CD4-positive, alpha-beta T cell treated with Interferon gamma for 1 hour (primary cell): ENCODE measurements around the gene WNT4.

Experiments
- DNase-seq: peaks from one replicate; pipeline ENCODE4 v3.0.0-alpha.2; 2020

The WNT4 gene

DNA sequence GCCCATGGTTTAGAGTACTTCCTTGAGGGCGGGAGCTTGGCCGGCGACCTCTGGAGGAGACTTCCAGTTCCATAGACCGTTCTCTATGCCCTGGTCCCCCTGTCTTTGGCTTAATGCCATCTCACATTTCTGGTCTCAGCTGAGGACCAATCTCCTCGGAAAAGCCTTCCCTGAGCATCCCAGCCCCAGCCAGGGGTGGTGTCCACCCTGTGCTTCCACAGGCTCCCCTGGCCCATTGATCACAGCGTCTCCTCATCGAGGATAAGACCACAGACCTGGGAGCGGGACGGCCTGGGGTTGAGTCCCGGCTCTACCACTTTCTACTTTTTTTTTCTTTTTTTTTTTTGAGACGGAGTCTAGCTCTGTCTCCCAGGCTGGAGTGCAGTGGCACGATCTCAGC, 14.5 kb downstream of the WNT4 start:
- no peak for DNase-seq

DNA sequence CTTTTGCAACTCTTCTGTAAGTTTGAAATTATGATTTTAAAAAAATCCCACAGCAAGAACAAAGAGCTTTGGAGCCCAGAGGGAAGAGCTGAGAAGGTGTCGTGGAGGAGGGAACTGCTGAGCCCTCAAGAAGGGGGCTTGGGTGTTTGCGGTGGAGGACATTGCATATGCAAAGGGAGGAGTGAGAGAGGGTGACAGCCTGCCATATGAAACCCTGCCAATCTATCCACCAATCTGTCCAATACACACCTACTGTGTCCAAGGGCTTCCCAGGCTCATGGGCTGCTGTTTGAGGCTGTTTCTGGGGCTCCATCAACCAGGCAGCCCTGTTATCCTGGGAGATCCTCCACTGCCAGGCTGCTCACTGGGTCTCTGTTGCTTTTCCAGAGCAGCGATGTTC, 15.2 kb downstream of the WNT4 start:
- DNase-seq = no peak

DNA sequence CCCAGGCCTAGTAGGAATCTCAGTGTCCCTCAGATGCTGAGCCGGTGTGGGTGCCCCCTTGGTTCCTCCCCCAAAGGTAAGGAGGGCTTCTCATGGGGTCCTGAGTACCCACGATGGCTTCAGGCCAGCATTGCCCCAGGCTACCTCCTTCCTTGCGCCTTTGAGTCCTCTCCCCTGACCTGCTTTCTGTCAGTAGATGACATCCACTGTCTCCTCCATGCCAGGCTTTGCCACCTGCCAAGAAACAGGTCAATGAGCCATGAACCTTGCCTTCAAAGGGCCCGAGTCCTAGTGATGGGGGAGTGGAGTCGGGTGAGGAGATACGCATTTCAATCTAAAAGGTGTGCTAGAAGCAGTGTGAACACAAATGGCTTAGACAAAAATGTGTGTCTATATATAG, 15.6 kb downstream of the WNT4 start:
- DNase-seq = no peak

DNA sequence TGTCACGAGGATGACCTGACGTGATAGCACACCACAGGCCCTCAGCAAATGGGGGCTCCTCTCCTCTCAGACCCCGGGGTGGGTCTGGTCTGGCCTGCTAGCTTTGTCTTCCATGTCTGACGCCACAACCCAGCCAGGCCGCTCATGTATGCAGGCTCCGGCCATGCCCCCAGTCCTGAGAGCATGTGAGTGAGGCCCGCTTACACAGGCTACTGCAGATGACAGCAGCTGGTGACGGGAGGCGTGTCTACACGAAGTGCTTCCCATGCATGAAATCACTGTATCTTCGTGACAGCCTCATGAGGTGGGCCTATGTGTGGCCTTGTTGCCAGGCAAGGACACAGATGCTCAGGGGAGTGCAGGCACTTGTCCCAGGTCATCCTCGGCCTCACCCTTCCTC, 16.4 kb downstream of the WNT4 start:
- DNase-seq = no peak

DNA sequence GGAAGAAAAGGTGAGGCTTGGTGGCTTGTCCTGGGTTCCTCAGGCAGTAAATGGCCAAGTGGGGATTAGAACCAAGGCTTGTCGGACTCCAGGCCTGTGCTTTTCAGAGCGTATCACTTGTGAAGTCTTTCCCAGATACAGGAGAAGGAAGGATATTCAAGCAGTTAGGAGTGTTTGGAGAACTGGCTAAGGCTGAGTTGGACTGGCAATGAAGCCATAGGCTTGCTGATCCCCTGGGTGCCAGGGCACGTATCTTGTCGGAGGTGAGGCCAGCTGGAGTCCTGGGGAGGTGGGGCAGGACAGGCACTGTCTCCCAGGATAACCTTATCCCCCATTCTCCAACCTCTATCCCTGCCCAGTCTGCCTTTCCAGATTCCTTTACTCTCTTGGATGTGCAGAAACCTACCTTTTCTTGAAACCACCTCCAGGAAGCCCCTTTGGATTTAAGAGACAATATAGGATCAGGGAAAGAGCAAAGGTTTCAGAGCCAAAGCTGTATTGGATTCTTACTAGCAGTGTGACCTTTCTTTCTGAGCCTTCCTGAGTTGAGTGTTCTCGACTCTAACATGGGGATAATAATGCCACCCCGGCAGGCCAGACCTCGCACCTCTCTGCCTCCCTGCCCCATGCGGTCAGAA, 18.2 kb downstream of the WNT4 start:
- DNase-seq = no peak

DNA sequence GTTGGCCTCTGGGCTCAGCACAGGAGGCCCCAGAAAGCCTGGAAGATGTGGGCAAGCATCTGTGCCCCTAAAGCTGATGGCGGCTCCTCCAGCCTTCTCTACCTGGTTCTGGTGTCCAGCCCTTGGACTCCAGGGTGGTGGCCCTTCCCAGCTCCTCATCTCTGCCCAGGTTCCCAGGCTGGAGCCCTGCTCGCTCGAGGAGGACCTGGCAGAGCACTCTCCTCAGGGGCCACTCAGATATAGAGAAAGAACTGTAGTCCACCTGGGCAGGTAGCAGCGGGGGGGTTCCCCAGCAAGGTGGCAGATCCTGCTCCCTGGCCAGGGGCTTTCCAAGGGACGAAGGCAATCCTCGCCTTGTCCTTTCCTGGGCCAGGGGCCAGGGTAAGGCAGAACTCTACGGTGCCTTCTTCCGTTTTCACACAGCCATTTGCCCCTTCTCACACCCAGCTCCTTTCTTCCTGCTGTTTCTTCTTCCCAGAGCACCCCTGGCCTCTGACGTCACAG, 18.9 kb downstream of the WNT4 start:
- DNase-seq = no peak

DNA sequence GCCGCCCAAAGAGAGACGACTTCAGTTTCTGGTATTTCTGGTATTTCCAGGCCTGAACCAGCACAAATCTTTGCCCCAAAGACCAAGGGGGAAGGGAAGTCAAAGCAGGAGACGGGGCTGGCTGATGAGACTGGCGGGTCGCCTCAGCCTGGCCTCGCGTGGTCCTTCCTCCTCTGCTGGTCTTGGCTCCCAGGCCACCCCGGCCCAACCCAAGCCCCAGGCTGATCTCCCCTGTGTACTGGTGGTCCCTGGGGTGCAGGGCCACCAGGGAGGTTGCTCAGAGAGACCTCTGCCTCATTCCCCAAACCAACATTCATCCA, 19.9 kb downstream of the WNT4 start:
- no peak for DNase-seq

DNA sequence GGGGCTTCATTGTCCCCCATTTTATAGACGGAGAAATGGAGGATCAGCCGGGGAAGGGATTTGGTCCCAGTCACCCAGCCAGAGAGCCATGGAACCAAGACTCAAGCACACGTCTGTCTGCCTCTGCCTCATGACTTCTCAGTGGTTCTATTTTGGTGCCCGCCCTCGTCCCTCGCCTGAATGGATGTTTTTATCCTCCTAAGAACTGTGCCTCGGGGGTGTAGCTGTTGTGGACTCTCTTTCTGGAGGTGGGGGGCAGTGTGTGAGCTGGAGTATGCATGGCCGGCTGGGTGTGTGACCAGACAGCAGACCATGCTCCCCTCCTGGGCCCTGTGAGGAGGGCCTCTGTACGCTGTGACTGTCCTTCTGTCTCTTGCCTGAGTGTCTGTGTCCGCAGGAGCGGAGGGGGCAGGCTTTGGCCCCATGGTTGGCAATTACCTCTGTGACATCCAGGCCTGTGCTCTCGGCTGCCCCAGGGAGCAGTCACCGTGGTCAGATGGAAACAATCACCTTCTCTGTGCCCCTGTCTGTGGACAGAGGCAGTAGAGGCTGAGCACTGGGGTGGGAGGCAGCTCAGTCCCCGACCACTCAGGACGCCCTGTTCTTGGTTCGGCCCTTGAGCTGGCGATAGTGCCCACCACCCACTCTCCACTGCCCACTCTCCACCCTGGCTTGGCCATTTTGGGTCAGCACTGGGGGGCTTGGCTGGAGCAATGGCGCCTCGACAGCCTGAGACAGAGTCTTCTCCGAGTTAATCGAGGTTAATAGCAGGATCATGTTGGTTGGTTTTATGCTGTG, 20.4 kb downstream of the WNT4 start:
- DNase-seq = no peak

DNA sequence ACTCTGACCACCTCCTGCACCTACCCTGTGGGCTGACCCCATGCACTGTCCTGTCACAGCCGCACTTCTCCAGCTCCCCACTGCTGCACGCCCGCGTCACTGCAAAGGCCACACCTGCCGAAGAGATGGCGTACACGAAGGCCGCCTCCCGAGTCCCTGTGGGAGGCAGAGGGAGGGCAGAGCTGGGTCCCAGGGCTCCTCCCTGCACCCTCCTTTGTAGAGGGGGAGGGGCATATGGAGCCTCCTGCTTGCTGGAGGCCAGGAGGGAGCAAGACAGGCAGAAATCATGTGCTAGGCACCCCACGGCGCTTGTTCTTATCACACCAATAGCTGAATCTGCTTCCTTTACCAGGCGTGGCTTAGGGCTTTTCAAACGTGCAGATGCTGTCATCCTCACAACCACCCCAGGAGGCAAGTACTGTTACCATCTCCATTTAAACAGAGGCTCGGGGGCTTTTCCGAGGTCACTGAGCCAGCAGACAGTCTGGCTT, 21.4 kb downstream of the WNT4 start:
- DNase-seq = no peak

DNA sequence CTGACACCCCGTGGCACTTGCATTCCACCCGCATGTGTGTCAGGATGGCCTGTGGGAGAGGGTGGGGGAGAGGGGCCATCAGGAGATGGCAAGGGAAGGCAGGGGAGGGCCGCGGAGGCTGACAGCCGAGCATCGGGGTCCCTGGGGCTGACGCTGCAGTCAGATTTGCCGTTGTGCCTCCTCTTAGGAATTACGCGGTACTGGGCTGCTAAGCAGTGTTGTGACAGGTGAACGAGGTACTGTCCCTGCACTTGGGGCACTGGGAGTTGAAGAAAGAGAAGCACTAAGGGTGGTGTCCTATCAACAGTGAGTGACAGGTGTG, 22.5 kb downstream of the WNT4 start:
- no peak for DNase-seq

DNA sequence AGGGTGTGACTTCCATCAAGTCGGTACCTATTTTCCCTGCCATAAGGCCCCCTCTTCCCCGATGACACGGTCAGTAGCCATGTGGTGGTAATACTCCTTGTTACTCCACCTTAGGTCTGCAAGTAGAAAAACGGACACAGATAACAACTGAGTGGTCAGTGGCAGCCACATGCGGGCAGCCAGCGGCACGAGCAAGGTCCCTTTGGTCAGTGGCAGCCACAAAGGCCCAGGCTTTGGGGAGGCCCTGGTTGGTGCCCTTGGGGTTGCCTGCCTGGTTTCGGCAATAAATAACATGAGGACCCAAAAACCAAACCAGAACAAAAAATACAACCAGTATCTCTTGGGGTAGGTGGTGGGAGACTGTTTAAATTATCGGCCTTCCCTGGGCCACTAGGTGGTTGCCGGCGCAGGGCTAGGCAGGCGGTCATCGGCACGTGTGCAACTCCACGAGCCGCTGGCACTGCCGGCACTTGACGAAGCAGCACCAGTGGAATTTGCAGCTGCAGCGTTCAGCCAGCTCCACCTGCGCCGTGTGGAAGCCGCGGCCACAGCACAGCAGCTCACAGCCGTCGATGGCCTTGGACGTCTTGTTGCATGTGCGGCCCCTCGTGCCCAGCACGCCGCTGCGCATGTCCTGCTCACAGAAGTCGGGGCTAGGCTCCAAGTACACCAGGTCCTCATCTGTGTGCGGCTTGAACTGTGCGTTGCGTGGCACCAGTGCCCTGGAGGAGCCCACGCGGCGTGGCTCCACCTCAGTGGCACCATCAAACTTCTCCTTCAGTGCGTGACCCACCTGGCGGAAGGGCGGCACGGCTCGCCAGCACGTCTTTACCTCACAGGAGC, 23.1 kb downstream of the WNT4 start:
- DNase-seq = no peak

DNA sequence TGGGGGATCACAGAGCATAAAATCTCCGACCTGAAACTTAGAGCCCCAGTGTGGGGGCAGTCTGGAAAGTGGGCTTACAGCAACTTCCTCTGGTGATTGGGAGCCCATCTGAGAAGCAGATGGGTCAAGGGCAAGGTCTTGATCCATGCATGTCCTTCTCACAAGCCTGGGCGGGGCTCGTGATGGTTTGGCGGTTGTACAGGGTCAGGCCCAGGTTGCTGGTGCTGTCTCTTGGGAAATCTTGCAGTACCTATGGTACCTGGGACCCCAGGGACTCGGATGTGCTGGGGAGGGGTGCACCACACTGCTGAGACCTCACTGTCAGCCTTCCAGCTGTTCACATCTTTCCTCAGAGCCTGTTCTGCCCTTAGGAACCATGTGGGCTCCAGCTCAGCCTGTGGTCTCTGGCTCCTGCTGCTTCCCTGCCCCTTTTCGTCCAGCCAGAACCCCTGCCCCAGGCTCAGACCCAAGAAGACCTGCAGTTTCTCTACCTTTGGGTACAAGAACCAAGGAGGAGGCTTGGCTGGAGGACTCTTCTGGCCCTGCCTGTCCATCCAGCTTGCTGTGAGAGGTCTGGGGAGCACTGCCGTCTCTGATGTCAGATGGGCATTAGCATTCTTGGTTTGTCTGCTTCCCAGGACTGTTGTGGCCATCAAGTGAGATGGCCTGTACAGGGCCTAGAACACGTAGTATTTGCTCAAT, 24.5 kb downstream of the WNT4 start:
- DNase-seq = no peak

DNA sequence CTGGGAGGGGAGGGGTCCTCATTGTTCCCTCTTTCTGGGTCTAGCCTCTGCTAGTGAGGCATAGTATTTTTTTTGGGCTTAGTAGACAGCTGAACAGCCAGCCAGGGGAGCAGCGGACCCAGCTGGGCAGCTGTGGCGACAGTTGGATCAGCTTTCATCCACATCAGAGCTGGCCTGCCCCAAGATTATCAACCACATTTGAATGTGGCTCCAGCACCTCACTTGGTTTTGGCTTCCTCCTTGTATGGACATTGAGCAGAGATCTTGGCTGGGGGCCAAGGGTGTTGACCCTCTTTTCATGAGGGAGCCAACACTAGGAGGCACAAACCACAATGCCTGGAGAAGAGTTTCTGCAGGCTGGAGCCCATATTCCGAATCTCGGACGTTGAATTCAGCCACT, 25.0 kb downstream of the WNT4 start:
- no peak for DNase-seq

DNA sequence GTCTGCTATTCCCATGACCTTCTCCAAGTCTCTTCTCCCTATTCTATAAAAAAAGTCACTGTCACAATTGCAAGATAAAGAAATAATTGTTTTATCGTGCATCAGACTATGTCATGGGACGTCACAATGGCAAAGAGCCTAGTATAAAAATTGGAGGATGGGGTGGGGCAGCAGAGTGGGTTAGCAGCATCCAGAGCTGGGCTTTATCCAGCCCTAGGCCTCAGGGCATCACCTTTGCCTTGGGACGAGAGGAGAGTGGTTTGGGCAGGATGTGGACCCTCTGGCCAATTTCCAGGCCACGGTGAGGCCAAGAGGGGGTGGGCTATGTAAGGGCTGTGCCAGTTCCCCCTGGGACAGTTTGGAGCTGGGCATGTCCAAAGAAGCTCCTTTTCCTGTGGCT, 25.7 kb downstream of the WNT4 start:
- no peak for DNase-seq

DNA sequence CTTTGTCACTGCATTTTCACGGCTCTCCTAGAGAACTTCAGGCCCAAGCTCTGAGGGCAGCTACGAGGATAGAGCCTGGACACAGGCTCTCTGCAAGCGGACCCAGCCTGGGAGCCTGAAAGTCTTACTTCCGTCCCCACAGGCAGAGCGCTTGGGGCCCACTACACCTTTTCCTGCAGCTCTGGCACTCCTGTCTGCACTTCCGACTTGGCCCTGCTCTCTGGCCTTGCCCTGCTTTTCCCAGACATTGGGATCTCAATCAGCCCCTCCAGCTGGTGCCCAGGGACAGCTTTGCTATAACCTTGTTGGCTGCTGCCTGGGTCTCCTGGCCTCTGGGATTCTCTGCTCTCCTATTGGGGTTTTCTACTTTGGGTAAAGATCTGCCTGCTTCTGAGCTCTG, 27.6 kb downstream of the WNT4 start:
- no peak for DNase-seq

DNA sequence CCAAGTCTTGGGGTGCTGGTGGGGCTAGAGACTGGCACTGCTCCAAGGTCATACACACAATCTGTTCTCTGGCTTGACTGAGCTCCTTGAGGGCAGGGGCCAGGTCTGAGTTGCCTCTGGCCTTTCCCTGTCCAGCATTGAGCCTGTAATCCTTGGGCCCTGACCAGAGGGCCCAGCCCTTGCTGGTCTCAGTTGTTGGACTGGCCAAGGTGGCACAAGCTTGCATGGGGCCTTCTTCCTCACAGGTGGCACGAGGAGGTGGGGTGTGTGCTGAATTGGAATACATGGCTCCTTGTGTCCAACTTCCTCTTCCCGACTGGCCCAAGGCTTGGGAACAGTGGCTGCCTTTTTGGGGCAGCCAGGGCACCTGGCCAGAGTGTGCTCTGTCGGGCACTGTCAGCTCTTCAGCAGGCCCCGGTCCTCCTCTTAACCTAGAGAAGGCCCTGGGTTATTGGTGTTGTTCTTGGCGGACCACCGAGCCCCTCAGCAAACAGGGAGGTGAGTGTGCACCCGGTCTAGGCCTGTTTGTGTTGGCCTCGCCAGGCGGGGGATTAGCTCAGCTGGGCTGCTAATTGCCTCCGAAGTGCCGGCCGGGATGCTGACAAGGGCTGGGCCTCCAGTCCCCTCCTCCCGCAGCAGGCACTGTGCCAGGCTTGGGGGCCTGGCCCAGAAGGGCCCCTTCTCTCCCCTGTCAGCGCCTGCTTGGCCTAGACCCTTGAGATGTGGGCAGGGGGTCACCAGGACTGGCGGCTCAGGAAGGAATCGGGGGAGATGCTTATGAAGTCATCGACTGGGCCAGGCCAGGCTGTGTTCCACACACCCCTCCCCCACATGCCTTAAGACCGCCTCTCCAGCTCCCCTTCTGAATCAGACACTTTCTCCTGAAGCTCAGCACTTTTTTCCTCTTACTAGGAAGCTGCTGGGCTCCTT, 28.5 kb downstream of the WNT4 start:
- no peak for DNase-seq

DNA sequence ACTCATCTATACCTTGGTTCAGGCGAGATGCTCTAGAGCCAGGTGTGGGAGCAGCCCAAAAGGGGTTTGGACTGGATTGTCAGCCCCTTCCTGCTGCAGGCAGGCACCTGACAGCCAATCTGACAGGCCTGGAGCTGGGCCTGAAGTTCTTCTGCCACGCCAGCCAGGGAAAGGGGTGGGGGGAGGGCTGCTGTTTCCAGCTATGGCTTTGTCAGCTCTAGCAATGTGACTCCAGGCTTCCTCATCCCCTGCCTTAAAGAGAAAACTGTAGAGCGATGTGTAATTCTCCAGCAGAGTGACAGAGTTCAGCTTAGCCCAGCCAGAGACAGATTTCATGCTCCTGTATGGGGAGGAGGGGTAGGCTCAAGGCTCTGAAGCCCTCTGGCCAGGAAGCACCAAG, 30.3 kb downstream of the WNT4 start:
- DNase-seq = no peak

DNA sequence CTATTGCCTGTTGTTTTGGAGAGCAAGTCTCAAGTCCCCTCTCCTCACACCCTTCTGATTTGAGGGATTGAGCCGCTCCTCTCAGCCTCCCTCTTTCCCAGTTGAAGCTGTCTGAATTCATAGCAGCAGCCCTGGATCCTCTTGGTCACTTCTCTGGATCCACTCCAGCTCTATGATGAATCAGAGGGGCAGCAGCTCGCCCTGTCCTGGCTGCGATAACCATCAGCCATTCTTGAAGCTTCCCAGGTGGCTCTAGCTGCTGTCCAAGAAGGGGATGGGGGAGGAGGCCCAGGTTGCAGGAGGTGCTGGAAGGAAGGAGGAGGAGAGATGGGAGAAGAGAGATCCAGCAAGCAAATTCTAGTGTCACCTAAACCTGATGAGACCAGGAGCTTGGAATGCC, 31.3 kb downstream of the WNT4 start:
- no peak for DNase-seq

DNA sequence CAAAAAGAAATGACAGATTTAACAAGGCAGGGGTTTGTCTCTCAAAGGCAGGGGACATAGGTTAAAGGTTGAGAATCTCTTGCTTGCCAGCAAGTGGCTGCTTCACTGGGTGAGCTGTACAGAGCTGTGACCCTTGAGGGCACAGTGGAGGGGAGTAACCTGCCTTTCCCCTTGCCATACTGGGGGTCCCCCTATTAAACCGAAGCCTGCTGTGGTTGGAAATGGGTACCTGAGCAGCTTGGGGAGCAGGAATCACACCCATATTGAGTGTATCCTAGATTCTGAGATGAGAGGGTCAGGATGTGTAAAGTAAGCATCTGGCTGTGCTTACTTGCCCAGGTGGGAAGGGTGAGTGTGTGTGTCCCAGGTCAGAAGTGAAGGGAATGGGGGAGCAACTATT, 31.8 kb downstream of the WNT4 start:
- DNase-seq = no peak

DNA sequence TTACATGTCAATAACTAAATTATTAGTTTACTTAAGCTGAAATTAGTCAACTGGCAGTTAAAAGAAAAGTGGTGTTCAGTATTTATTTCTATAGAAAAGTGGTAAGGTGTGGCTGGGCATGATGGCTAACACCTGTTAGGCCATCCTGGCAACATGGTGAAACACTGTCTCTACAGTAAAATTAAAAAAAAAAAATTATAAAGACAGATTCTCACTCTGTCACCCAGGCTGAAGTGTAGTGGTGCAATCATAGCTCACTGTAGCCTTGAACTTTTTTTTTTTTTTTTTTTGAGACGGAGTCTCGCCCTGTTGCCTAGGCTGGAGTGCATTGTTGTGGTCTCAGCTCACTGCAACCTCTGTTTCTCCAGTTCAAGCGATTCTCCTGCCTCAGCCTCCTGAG, 32.9 kb downstream of the WNT4 start:
- DNase-seq = no peak

DNA sequence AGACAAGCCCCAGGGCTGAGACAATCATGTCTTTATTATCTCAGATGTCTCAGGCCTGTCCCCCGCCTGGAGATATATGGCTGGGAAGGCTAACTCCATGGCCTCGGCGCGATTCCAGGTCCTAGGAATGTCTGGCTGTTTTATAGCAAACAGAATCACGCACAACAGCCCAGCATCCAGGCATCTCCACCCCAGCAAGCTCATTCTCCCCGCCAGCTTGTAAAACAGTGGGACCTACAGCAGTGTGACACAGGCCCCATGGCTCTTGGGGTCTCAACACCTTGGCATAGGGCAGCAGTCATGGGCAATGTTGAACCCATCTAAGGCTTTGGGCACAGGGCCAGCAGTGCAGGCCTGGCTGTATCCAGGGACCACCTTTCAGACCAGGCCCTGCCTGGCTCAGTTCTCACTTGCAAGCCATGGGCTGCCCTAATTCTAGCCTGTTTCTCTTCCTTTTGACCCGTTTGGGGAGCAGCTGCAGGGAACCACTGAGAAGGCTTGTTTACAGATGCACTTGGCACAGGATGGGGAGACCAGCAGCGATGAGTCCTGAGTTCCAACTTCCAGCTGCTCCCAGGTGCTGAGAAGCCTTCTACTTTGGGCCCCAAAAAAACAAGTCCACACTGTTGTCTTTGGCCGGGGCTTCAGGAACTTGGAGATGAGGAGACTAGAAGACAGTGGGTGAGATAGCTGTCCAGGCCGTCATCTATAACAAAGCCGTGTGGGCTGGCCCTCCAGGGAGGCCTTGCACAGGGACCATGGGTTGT, 34.4 kb downstream of the WNT4 start:
- no peak for DNase-seq
